SU-DHL-6 (cell line): ENCODE results near the gene NOS1AP.

Source experiments
- H2AFZ ChIP-seq: fragments of 200-600 bp; sonication (generic); 2 replicates; pipeline ENCODE4 v1.6.1; 2014; ENCODE audit warnings: low read depth, mild to moderate bottlenecking, moderate library complexity, mixed read lengths, antibody characterized with exemption, low read length; ENCODE audit not compliant: severe bottlenecking
- H3F3A ChIP-seq: fragments of 200-600 bp; shearing (Covaris generic); 2 replicates; pipeline ENCODE4 v1.6.0; 2016; ENCODE audit warnings: antibody characterized with exemption, mild to moderate bottlenecking; ENCODE audit not compliant: insufficient read depth
- H3K27ac ChIP-seq: fragments of 200-600 bp; sonication (generic); 2 replicates; pipeline ENCODE4 v1.5.1; 2016; ENCODE audit warnings: low read depth, mild to moderate bottlenecking, low read length, moderate library complexity, mixed read lengths
- H3K27me3 ChIP-seq: fragments of 200-600 bp; sonication (generic), shearing (Covaris generic); 2 replicates; pipeline ENCODE4 v1.6.0; 2014; ENCODE audit warnings: mild to moderate bottlenecking, low read length
- H3K36me3 ChIP-seq: fragments of 200-600 bp; sonication (generic); 2 replicates; pipeline ENCODE4 v1.6.1; 2014; ENCODE audit warnings: mild to moderate bottlenecking, low read length, mixed read lengths
- H3K4me2 ChIP-seq: fragments of 300-600, 200-600 bp; shearing (Covaris generic), sonication (generic); 2 replicates; pipeline ENCODE4 v1.6.0; 2014; ENCODE audit warnings: low read length, low read depth, mild to moderate bottlenecking; ENCODE audit not compliant: poor library complexity, severe bottlenecking
- H3K4me3 ChIP-seq: fragments of 200-600 bp; sonication (generic); 2 replicates; pipeline ENCODE4 v1.5.1; 2014; ENCODE audit warnings: antibody characterized with exemption, low read length, mild to moderate bottlenecking, mixed read lengths; ENCODE audit not compliant: insufficient read depth, poor library complexity, severe bottlenecking
- H3K79me2 ChIP-seq: fragments of 200-600 bp; sonication (generic); 2 replicates; pipeline ENCODE4 v1.6.1; 2014; ENCODE audit warnings: mild to moderate bottlenecking, low read length, moderate library complexity; ENCODE audit not compliant: insufficient read depth
- H3K9ac ChIP-seq: fragments of 200-600 bp; sonication (generic); 2 replicates; pipeline ENCODE4 v1.7.0; 2014; ENCODE audit warnings: mild to moderate bottlenecking, low read length
- H3K9me2 ChIP-seq: fragments of 200-600 bp; sonication (generic); replicated peaks from 2 replicates; pipeline ENCODE4 v1.6.1; 2014; ENCODE audit warnings: low read length; ENCODE audit not compliant: insufficient read depth
- H3K9me3 ChIP-seq: fragments of 200-600 bp; sonication (generic); 2 replicates; pipeline ENCODE4 v1.6.1; 2014; ENCODE audit warnings: low read length, mixed read lengths; ENCODE audit not compliant: insufficient read depth
- H4K20me1 ChIP-seq: fragments of 200-600 bp; sonication (generic); 2 replicates; pipeline ENCODE4 v1.6.1; 2014; ENCODE audit warnings: low read depth, mild to moderate bottlenecking, antibody characterized with exemption, low read length, moderate library complexity, mixed read lengths
- CTCF ChIP-seq: fragments of 200-600 bp; sonication (generic); IDR thresholded peaks from one replicate; pipeline ENCODE4 v1.5.1; 2017; ENCODE audit warnings: antibody characterized with exemption, mild to moderate bottlenecking, low read length, moderate library complexity; ENCODE audit not compliant: insufficient read depth, poor library complexity, severe bottlenecking
- EZH2phosphoT487 ChIP-seq: fragments of 200-600 bp; sonication (generic), shearing (Covaris generic); conservative IDR thresholded peaks from 2 replicates; pipeline ENCODE4 v1.6.1; 2018; ENCODE audit warnings: mild to moderate bottlenecking, antibody characterized with exemption, low read length, moderate library complexity, mixed read lengths

The NOS1AP gene

GRCh38 chr1:162070094-162070748, 730 bp downstream of the NOS1AP start:
- Histone ChIP-seq H4K20me1 (no peaks in the 10 kb centered on the region), H3F3A (no peaks in the 10 kb centered on the region), H3K9me3 (no peaks in the 10 kb centered on the region), H3K36me3 (no peaks in the 10 kb centered on the region), H3K9me2 (no peaks in the 10 kb centered on the region), H2AFZ (peak overlapping the region; percentile 52), H3K27ac (no peak overlapping the region), H3K27me3 (0 out of 2 replicates have a peak, but pooled peaks cover 4% of the 10 kb centered on the region), H3K79me2 (no peaks in the 10 kb centered on the region), H3K4me3 (peak overlapping the region; percentile 69), H3K9ac (peak overlapping the region; percentile 50), H3K4me2 (peak overlapping the region; percentile 85)
- TF ChIP-seq CTCF (no peak), EZH2phosphoT487 (peak; percentile 89; the same call in 1 of the 2 replicates)

- H3K4me3 ChIP-seq, result no peak overlapping the region
- no peak overlapping the region for H2AFZ ChIP-seq
- TF ChIP-seq EZH2phosphoT487 (no peak), CTCF (no peak)
- no peaks in the 10 kb centered on the region for H4K20me1 ChIP-seq
- H3K27me3 ChIP-seq, result 0 out of 2 replicates have a peak, but pooled peaks cover 4% of the 10 kb centered on the region
- no peaks in the 10 kb centered on the region for H3K9me3 ChIP-seq
- H3K27ac ChIP-seq, result no peak overlapping the region
- H3K79me2 ChIP-seq, result no peaks in the 10 kb centered on the region
- no peak overlapping the region for H3K4me2 ChIP-seq
- H3K9me2 ChIP-seq, result no peaks in the 10 kb centered on the region
- no peaks in the 10 kb centered on the region for H3K36me3 ChIP-seq
- H3F3A ChIP-seq, result no peaks in the 10 kb centered on the region
- no peak overlapping the region for H3K9ac ChIP-seq
Measured at GRCh38 chr1:162070825-162071224, 1.3 kb downstream of the NOS1AP start.

- Histone ChIP-seq H3K4me2 (no peak overlapping the region), H3K79me2 (no peaks in the 10 kb centered on the region), H3K27me3 (0 out of 2 replicates have a peak, but pooled peaks cover 4% of the 10 kb centered on the region), H3K4me3 (no peak overlapping the region), H3F3A (no peaks in the 10 kb centered on the region), H3K9me2 (no peaks in the 10 kb centered on the region), H4K20me1 (no peaks in the 10 kb centered on the region), H3K9me3 (no peaks in the 10 kb centered on the region), H3K9ac (no peak overlapping the region), H2AFZ (no peak overlapping the region), H3K27ac (no peak overlapping the region), H3K36me3 (no peaks in the 10 kb centered on the region)
- TF ChIP-seq EZH2phosphoT487, result no peak
- TF ChIP-seq CTCF, result no peak
Measured at GRCh38 chr1:162072740-162073139, 3.2 kb downstream of the NOS1AP start.
